ENCODE data around the gene IPO9. TPM values are rescaled to one million over a fixed set of nuclear protein-coding genes. Genes with fewer than 3 reads are reported as not detected.

IPO9 gene
- total RNA-seq, 1 experiment from 2014 or later = 121 TPM

DNA sequence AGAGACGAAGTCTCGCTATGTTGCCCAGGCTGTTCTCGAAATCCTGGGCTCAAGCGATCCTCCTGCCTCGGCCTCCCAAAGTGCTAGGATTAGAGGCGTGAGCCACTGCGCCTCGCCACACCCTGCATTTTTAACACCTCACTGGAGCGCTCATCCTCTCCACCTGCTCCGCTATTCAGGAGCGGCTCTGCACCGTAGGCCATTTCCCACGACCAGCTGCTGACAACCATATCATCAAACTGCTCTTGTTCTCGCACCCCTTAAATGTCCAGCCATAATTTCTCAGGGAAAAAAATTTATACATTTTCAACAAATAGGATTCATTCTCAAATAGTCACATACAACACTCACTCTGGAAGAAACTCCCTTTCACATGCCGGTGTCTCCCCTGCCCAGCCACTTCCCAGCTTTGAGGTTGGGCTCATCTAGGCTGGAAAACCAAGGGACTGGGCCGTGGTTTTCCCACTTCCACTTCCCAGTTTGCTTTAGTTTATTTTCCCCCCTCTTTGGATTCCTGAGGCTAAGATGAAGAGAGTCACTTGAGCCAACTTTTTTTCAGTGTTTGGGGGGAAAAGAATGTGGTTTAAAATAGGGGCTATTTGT, 639 bp upstream of the IPO9 start:
- Histone ChIP-seq H3K36me3 (ENCODE audit: insufficient read depth, low read length, poor library complexity, severe bottlenecking) (no peaks in the 10 kb centered on the region), H3K4me3 (ENCODE audit: low read depth, low read length, poor library complexity, severe bottlenecking) (peak overlapping the region; percentile 94), H3K27me3 (replicated peaks; ENCODE audit: insufficient read depth, low read depth, low read length, poor library complexity) (no peaks in the 10 kb centered on the region), H3K27ac (ENCODE audit: low read depth, low read length, poor library complexity, severe bottlenecking) (no peak overlapping the region), H3K9me3 (ENCODE audit: low read depth, low read length, poor library complexity, severe bottlenecking) (no peaks in the 10 kb centered on the region), H3K4me1 (ENCODE audit: insufficient read depth, low read length, poor library complexity, severe bottlenecking) (peaks cover 18% of the 10 kb centered on the region)
- intact Hi-C loops (cut with micrococcal nuclease; ENCODE audit: unreplicated experiment) = no loop called here
- POLR2A ChIA-PET (ENCODE audit: low non-redundant PET) = no interaction called here
- CTCF ChIA-PET = no interaction called here
- no peak for DNase-seq (ENCODE audit: low spot score)
- TF ChIP-seq, protein P1, sequence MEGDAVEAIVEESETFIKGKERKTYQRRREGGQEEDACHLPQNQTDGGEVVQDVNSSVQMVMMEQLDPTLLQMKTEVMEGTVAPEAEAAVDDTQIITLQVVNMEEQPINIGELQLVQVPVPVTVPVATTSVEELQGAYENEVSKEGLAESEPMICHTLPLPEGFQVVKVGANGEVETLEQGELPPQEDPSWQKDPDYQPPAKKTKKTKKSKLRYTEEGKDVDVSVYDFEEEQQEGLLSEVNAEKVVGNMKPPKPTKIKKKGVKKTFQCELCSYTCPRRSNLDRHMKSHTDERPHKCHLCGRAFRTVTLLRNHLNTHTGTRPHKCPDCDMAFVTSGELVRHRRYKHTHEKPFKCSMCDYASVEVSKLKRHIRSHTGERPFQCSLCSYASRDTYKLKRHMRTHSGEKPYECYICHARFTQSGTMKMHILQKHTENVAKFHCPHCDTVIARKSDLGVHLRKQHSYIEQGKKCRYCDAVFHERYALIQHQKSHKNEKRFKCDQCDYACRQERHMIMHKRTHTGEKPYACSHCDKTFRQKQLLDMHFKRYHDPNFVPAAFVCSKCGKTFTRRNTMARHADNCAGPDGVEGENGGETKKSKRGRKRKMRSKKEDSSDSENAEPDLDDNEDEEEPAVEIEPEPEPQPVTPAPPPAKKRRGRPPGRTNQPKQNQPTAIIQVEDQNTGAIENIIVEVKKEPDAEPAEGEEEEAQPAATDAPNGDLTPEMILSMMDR (conservative IDR thresholded peaks at IDR 0.05; ENCODE audit: low read depth, low read length) = no peak
- TF ChIP-seq EZH2 (IDR thresholded peaks at IDR 0.05; ENCODE audit: borderline replicate concordance, low read depth, low read length, poor library complexity, severe bottlenecking) = no peak
- BruUV-seq (replicated peaks) = no TSS peak

GRCh38 chr1:201831371-201831770, 2.4 kb downstream of the IPO9 start:
- Histone ChIP-seq H3K4me1 (ENCODE audit: insufficient read depth, low read length, poor library complexity, severe bottlenecking) (peaks cover 18% of the 10 kb centered on the region), H3K9me3 (ENCODE audit: low read depth, low read length, poor library complexity, severe bottlenecking) (no peaks in the 10 kb centered on the region), H3K36me3 (ENCODE audit: insufficient read depth, low read length, poor library complexity, severe bottlenecking) (peaks cover 12% of the 10 kb centered on the region), H3K27me3 (replicated peaks; ENCODE audit: insufficient read depth, low read depth, low read length, poor library complexity) (no peaks in the 10 kb centered on the region), H3K4me3 (ENCODE audit: low read depth, low read length, poor library complexity, severe bottlenecking) (no peak overlapping the region), H3K27ac (ENCODE audit: low read depth, low read length, poor library complexity, severe bottlenecking) (no peak overlapping the region)
- TF ChIP-seq EZH2 (IDR thresholded peaks at IDR 0.05; ENCODE audit: borderline replicate concordance, low read depth, low read length, poor library complexity, severe bottlenecking) = no peak
- TF ChIP-seq, protein P1 (conservative IDR thresholded peaks at IDR 0.05; ENCODE audit: low read depth, low read length) = no peak
- no TSS peak for BruUV-seq (replicated peaks)
- POLR2A ChIA-PET (ENCODE audit: low non-redundant PET) = no interaction called here
- intact Hi-C loops (cut with micrococcal nuclease; ENCODE audit: unreplicated experiment) = no loop called here
- no peak for DNase-seq (ENCODE audit: low spot score)
- CTCF ChIA-PET = no interaction called here

- ChIA-PET POLR2A (ENCODE audit: low non-redundant PET) (no interaction called here), CTCF (no interaction called here)
- no peak for DNase-seq (ENCODE audit: low spot score)
- intact Hi-C loops (cut with micrococcal nuclease; ENCODE audit: unreplicated experiment) = no loop called here
- TF ChIP-seq, protein P1 (conservative IDR thresholded peaks at IDR 0.05; ENCODE audit: low read depth, low read length) = no peak
- no peak for TF ChIP-seq EZH2 (IDR thresholded peaks at IDR 0.05; ENCODE audit: borderline replicate concordance, low read depth, low read length, poor library complexity, severe bottlenecking)
- Histone ChIP-seq H3K4me3 (ENCODE audit: low read depth, low read length, poor library complexity, severe bottlenecking) (no peak overlapping the region), H3K4me1 (ENCODE audit: insufficient read depth, low read length, poor library complexity, severe bottlenecking) (peaks cover 30% of the 10 kb centered on the region), H3K27ac (ENCODE audit: low read depth, low read length, poor library complexity, severe bottlenecking) (no peak overlapping the region), H3K36me3 (ENCODE audit: insufficient read depth, low read length, poor library complexity, severe bottlenecking) (peaks cover 16% of the 10 kb centered on the region), H3K9me3 (ENCODE audit: low read depth, low read length, poor library complexity, severe bottlenecking) (no peaks in the 10 kb centered on the region), H3K27me3 (replicated peaks; ENCODE audit: insufficient read depth, low read depth, low read length, poor library complexity) (no peaks in the 10 kb centered on the region)
- no TSS peak for BruUV-seq (replicated peaks)
Observed at GRCh38 chr1:201834621-201835020, 5.7 kb downstream of the IPO9 start.

All from A673 (cell line).